Esophagus (tissue), 2 donors: ENCODE data around the gene APOA4. TPM values are rescaled to one million over a fixed set of nuclear protein-coding genes. Genes with fewer than 3 reads are reported as not detected.
"Not testable (repeated sequence)": the region's sequence is repeated elsewhere in the genome, so short reads cannot be mapped to it uniquely, and the experiment has no call there.

ENCODE experiments used
- H3K27ac ChIP-seq, 2 donors: one replicate each; pipeline ENCODE4 v1.5.1; 2013; ENCODE audit warnings: low read depth in 2 of 2, mild to moderate bottlenecking in 2 of 2, inconsistent platforms in 1 of 2, low read length in 1 of 2, moderate library complexity in 1 of 2
- H3K27me3 ChIP-seq, 2 donors: one replicate each; pipeline ENCODE4 v1.6.1; 2013; ENCODE audit warnings: low read length in 2 of 2, control low read depth in 1 of 2, mild to moderate bottlenecking in 1 of 2; ENCODE audit not compliant: insufficient read depth in 2 of 2, control insufficient read depth in 1 of 2
- H3K36me3 ChIP-seq, 2 donors: one replicate each; pipeline ENCODE4 v1.6.1; 2013; ENCODE audit warnings: low read length in 1 of 2; ENCODE audit not compliant: control insufficient read depth in 2 of 2, insufficient read depth in 2 of 2
- H3K4me1 ChIP-seq, 2 donors: one replicate each; pipeline ENCODE4 v1.6.1; 2013; ENCODE audit warnings: low read length in 1 of 2; ENCODE audit not compliant: control insufficient read depth in 2 of 2, insufficient read depth in 2 of 2
- H3K4me3 ChIP-seq, 2 donors: one replicate each; pipeline ENCODE4 v1.5.1; 2013; ENCODE audit warnings: low read length in 2 of 2, mild to moderate bottlenecking in 2 of 2, low read depth in 1 of 2, moderate library complexity in 1 of 2
- H3K9me3 ChIP-seq, 2 donors: one replicate each; pipeline ENCODE4 v1.6.1; 2013; ENCODE audit warnings: mild to moderate bottlenecking in 2 of 2, low read depth in 1 of 2, low read length in 1 of 2, moderate library complexity in 1 of 2; ENCODE audit not compliant: control insufficient read depth in 2 of 2, insufficient read depth in 1 of 2
- WGBS, 2 donors: extraction: QIAGEN DNeasy Blood & Tissue Kit; methylation state at CpG; one replicate each; pipeline ENCODE4 v1.1.7; 2013; 5-methylcytosine and 5-hydroxymethylcytosine counted together
- polyA plus RNA-seq, 2 donors: library from polyadenylated mRNA; stranded (reverse); fragments of 200-250 nt; gene quantifications; one replicate each; pipeline ENCODE4 v1.2.3, GENCODE V29; 2013
- donor health status: healthy with polysubstance abuse.
- donor health status: Bipolar disorder and iron deficiency.

The APOA4 gene
- polyA plus RNA-seq, 2 donors = 0.05 to 0.06 TPM

GRCh38 chr11:116812109-116812508 is 11.0 kb downstream of the APOA4 start:
- no peaks in the 10 kb centered on the region for H3K36me3 ChIP-seq
- H3K27me3 ChIP-seq = no peaks in the 10 kb centered on the region
- no peaks in the 10 kb centered on the region for H3K4me1 ChIP-seq
- H3K27ac ChIP-seq = no peak overlapping the region
- H3K4me3 ChIP-seq = no peak overlapping the region
- WGBS, 2 donors = 92 to 95% methylated on average over 4 of the region's 4 CpGs
- no peaks in the 10 kb centered on the region for H3K9me3 ChIP-seq

GRCh38 chr11:116811194-116811593 is 11.9 kb downstream of the APOA4 start:
- no peaks in the 10 kb centered on the region for H3K27me3 ChIP-seq
- no peak overlapping the region for H3K27ac ChIP-seq
- H3K36me3 ChIP-seq = no peaks in the 10 kb centered on the region
- no peaks in the 10 kb centered on the region for H3K9me3 ChIP-seq
- no peaks in the 10 kb centered on the region for H3K4me1 ChIP-seq
- 79 to 83% methylated on average over 3 of the region's 3 CpGs for WGBS, 2 donors
- no peak overlapping the region for H3K4me3 ChIP-seq

- no peaks in the 10 kb centered on the region for H3K4me1 ChIP-seq
- no peak overlapping the region for H3K27ac ChIP-seq
- H3K9me3 ChIP-seq = no peaks in the 10 kb centered on the region
- no peak overlapping the region for H3K4me3 ChIP-seq
- H3K36me3 ChIP-seq = no peaks in the 10 kb centered on the region
- no peaks in the 10 kb centered on the region for H3K27me3 ChIP-seq
- 57 to 66% methylated on average over 14 of the region's 14 CpGs for WGBS, 2 donors
Measured at GRCh38 chr11:116808262-116809175, 14.6 kb downstream of the APOA4 start.

GRCh38 chr11:116807601-116808261 is 15.4 kb downstream of the APOA4 start:
- H3K36me3 ChIP-seq = no peaks in the 10 kb centered on the region
- no peak overlapping the region for H3K4me3 ChIP-seq
- no peaks in the 10 kb centered on the region for H3K9me3 ChIP-seq
- H3K27ac ChIP-seq = no peak overlapping the region
- 83 to 86% methylated on average over 6 of the region's 6 CpGs for WGBS, 2 donors
- no peaks in the 10 kb centered on the region for H3K4me1 ChIP-seq
- no peaks in the 10 kb centered on the region for H3K27me3 ChIP-seq

GRCh38 chr11:116804001-116804400 is 19.1 kb downstream of the APOA4 start:
- H3K27me3 ChIP-seq = no peaks in the 10 kb centered on the region
- H3K9me3 ChIP-seq = no peaks in the 10 kb centered on the region
- H3K4me3 ChIP-seq = no peak overlapping the region
- no peaks in the 10 kb centered on the region for H3K4me1 ChIP-seq
- no peaks in the 10 kb centered on the region for H3K36me3 ChIP-seq
- no peak overlapping the region for H3K27ac ChIP-seq
- WGBS, 2 donors = 59 to 64% methylated on average over 3 of the region's 3 CpGs

GRCh38 chr11:116801662-116802061 is 21.4 kb downstream of the APOA4 start:
- not testable (repeated sequence) for H3K9me3 ChIP-seq, H3K36me3 ChIP-seq, H3K27ac ChIP-seq, H3K27me3 ChIP-seq, H3K4me3 ChIP-seq, H3K4me1 ChIP-seq

GRCh38 chr11:116800610-116801009 is 22.5 kb downstream of the APOA4 start:
- WGBS, 2 donors = 89 to 90% methylated on average over 2 of the region's 2 CpGs
- no peaks in the 10 kb centered on the region for H3K4me1 ChIP-seq
- no peaks in the 10 kb centered on the region for H3K27me3 ChIP-seq
- no peak overlapping the region for H3K27ac ChIP-seq
- no peaks in the 10 kb centered on the region for H3K36me3 ChIP-seq
- H3K9me3 ChIP-seq = no peaks in the 10 kb centered on the region
- H3K4me3 ChIP-seq = no peak overlapping the region

GRCh38 chr11:116798368-116798767 is 24.7 kb downstream of the APOA4 start:
- Histone ChIP-seq H3K9me3 (no peaks in the 10 kb centered on the region), H3K4me1 (no peaks in the 10 kb centered on the region), H3K27ac (no peak overlapping the region), H3K4me3 (no peak overlapping the region), H3K36me3 (no peaks in the 10 kb centered on the region), H3K27me3 (no peaks in the 10 kb centered on the region)
- 77 to 78% methylated on average over 5 of the region's 5 CpGs for WGBS, 2 donors

- no peaks in the 10 kb centered on the region for H3K9me3 ChIP-seq
- no peaks in the 10 kb centered on the region for H3K36me3 ChIP-seq
- no peaks in the 10 kb centered on the region for H3K27me3 ChIP-seq
- H3K4me3 ChIP-seq = no peak overlapping the region
- no peaks in the 10 kb centered on the region for H3K4me1 ChIP-seq
- H3K27ac ChIP-seq = no peak overlapping the region
- 74 to 90% methylated on average over 5 of the region's 5 CpGs for WGBS, 2 donors
Measured at GRCh38 chr11:116797816-116798215, 25.3 kb downstream of the APOA4 start.

- Histone ChIP-seq H3K9me3 (no peaks in the 10 kb centered on the region), H3K27me3 (no peaks in the 10 kb centered on the region), H3K27ac (no peak overlapping the region), H3K4me3 (no peak overlapping the region), H3K36me3 (no peaks in the 10 kb centered on the region), H3K4me1 (peaks cover 0 to 3% of the 10 kb centered on the region in 2 donors)
- WGBS, 2 donors = 79 to 93% methylated on average over 1 of the region's 1 CpG
Measured at GRCh38 chr11:116796548-116796947, 26.6 kb downstream of the APOA4 start.
